Measurements from ENCODE around the gene GNB1L. TPM values are rescaled to one million over a fixed set of nuclear protein-coding genes. Genes with fewer than 3 reads are reported as not detected.

The GNB1L gene
- total RNA-seq, 1 donor from 2014 or later, result 3.0 TPM

DNA sequence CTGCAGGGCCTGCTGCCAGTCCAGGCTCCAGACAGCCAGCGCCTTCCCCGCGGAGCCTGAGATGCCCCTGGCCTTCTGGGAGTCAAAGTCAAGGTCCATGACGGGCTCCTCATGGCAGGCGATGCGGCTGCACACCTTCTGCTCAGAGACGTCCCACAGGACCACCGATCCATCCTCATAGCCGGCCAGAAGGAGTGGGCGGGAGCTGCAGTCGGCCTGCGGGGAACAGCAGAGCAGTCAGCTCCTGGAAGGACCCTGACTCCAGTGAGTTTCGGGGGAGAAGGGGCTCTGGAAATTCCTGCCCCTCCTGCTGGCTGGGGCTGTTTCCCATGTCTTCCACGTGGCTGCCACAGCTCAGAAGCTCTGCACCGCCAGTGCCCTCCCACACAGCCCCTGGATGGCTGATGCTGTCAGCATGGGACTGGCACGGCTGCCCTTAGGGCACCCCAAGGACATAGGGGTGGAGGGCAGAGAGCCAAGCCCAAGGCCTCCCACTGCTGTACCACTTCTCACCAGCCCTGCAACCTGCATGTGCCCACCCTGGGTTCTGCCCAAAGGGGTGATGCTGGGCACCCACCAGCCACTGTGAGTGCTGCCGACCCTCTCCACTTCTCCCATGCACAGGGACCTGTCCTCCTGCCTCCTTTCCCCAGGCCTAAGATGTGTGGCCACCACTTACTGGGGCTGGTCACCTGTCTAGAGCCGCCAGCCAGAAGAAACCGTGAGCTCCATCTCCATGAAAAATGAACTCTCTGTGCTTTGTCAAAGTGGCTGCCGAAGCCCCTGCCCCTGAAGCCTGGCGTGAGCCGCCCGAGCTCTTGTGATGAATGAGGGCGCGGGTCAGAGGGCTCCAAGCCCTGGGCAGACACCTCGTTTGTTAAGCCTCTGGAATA, 52.4 kb downstream of the GNB1L start:
- Histone ChIP-seq H3K4me2 (no peak overlapping the region), H4K20me1 (ENCODE audit: low read depth) (peaks cover 4% of the 10 kb centered on the region), H3K4me1 (no peaks in the 10 kb centered on the region), H3K79me2 (ENCODE audit: low read depth) (no peaks in the 10 kb centered on the region), H3F3A (ENCODE audit: low read depth) (no peaks in the 10 kb centered on the region), H3K36me3 (no peaks in the 10 kb centered on the region), H2AFZ (replicated peaks) (no peak overlapping the region), H3K9me3 (ENCODE audit: low read depth) (no peaks in the 10 kb centered on the region), H3K4me3 (no peak overlapping the region), H3K9ac (no peak overlapping the region), H3K27ac (no peak overlapping the region), H3K27me3 (no peaks in the 10 kb centered on the region)
- H3K36me3 Mint-ChIP-seq, result peaks cover 5% of the 10 kb centered on the region
- peaks cover 5% of the 10 kb centered on the region for H3K4me1 Mint-ChIP-seq
- H3K27me3 Mint-ChIP-seq (ENCODE audit: insufficient read depth, low read depth), result peaks cover 5% of the 10 kb centered on the region
- H3K4me3 Mint-ChIP-seq, result no peak overlapping the region
- no peak for TF ChIP-seq EZH2phosphoT487 (IDR thresholded peaks at IDR 0.05)
- no peak for TF ChIP-seq EZH2 (IDR thresholded peaks at IDR 0.05)
- TF ChIP-seq, protein P1, sequence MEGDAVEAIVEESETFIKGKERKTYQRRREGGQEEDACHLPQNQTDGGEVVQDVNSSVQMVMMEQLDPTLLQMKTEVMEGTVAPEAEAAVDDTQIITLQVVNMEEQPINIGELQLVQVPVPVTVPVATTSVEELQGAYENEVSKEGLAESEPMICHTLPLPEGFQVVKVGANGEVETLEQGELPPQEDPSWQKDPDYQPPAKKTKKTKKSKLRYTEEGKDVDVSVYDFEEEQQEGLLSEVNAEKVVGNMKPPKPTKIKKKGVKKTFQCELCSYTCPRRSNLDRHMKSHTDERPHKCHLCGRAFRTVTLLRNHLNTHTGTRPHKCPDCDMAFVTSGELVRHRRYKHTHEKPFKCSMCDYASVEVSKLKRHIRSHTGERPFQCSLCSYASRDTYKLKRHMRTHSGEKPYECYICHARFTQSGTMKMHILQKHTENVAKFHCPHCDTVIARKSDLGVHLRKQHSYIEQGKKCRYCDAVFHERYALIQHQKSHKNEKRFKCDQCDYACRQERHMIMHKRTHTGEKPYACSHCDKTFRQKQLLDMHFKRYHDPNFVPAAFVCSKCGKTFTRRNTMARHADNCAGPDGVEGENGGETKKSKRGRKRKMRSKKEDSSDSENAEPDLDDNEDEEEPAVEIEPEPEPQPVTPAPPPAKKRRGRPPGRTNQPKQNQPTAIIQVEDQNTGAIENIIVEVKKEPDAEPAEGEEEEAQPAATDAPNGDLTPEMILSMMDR (IDR thresholded peaks at IDR 0.05), result no peak
- H3K27ac Mint-ChIP-seq, result peak overlapping the region; percentile 15
- DNase-seq (ENCODE audit: low spot score), result no peak
- no peaks in the 10 kb centered on the region for H3K9me3 Mint-ChIP-seq

DNA sequence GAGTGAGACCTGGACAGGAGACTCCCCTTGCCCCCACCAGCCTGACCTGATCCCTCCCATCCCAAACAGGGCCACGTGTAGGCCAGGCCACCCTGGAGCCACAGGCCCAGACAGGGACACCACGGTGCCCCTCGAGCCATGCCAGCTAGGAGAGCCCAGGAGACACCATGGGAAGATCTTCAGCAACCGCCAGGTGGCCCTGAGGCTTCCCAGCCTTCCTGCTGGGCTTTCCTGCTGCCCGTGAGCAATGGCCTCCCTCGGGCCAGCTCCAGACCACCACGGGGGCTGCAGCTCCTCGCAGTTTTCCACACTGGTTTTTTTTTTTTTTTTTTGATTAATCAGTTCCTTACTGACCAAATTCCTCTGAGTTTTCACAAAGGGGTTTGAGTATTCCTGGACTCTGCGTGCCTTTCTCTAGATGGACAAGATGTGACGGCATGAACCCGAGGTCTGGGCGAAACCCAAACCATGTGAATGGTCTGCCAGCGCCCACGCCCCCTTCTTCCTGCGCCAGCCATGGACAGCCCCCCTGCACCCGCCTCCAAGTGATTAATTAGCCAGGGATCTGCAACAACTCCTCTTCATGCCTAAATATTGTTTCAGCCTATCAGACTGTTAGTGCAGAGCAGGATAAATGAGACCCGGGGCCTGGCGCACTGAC, 53.2 kb downstream of the GNB1L start:
- Histone ChIP-seq H3K36me3 (no peaks in the 10 kb centered on the region), H3K79me2 (ENCODE audit: low read depth) (no peaks in the 10 kb centered on the region), H3F3A (ENCODE audit: low read depth) (no peaks in the 10 kb centered on the region), H3K9ac (no peak overlapping the region), H3K4me2 (no peak overlapping the region), H3K4me1 (no peaks in the 10 kb centered on the region), H3K27ac (no peak overlapping the region), H3K27me3 (no peaks in the 10 kb centered on the region), H2AFZ (replicated peaks) (no peak overlapping the region), H3K9me3 (ENCODE audit: low read depth) (no peaks in the 10 kb centered on the region), H3K4me3 (no peak overlapping the region), H4K20me1 (ENCODE audit: low read depth) (peaks cover 4% of the 10 kb centered on the region)
- H3K27ac Mint-ChIP-seq, result no peak overlapping the region
- H3K4me1 Mint-ChIP-seq, result peaks cover 8% of the 10 kb centered on the region
- DNase-seq (ENCODE audit: low spot score), result no peak
- no peak overlapping the region for H3K4me3 Mint-ChIP-seq
- H3K27me3 Mint-ChIP-seq (ENCODE audit: insufficient read depth, low read depth), result peaks cover 5% of the 10 kb centered on the region
- H3K36me3 Mint-ChIP-seq, result peaks cover 5% of the 10 kb centered on the region
- no peaks in the 10 kb centered on the region for H3K9me3 Mint-ChIP-seq
- TF ChIP-seq EZH2phosphoT487 (IDR thresholded peaks at IDR 0.05), result no peak
- TF ChIP-seq, protein P1 (IDR thresholded peaks at IDR 0.05), result no peak
- TF ChIP-seq EZH2 (IDR thresholded peaks at IDR 0.05), result no peak

DNA sequence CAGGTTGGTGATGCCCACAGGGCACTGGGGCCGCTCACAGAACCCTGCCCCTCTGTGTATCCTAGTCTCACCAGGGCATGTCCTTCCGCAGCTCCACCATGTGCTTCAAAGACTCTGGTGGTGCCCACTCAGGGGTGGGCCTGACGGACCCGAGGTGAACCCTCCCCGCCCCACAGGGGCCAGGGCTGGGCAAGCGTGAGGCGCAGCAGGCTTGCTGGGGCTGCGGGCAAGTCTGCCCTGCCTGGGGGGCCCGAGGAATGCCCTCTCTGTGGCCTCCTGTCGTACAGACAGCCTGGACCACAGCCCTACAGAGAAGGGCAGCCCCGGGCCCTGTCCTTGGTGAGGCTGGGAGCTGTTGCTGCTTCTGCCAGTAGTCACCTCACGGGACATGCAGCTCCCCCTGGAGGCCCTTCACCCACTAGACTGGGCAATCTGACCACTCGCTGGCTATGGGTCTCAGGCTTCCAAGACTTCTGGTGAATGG, 53.9 kb downstream of the GNB1L start:
- Histone ChIP-seq H3K9me3 (ENCODE audit: low read depth) (no peaks in the 10 kb centered on the region), H2AFZ (replicated peaks) (no peak overlapping the region), H3K4me2 (no peak overlapping the region), H3K27ac (no peak overlapping the region), H3F3A (ENCODE audit: low read depth) (no peaks in the 10 kb centered on the region), H3K4me3 (no peak overlapping the region), H3K4me1 (no peaks in the 10 kb centered on the region), H3K27me3 (no peaks in the 10 kb centered on the region), H3K36me3 (no peaks in the 10 kb centered on the region), H4K20me1 (ENCODE audit: low read depth) (peaks cover 4% of the 10 kb centered on the region), H3K9ac (no peak overlapping the region), H3K79me2 (ENCODE audit: low read depth) (no peaks in the 10 kb centered on the region)
- TF ChIP-seq EZH2phosphoT487 (IDR thresholded peaks at IDR 0.05), result no peak
- no peak for TF ChIP-seq EZH2 (IDR thresholded peaks at IDR 0.05)
- TF ChIP-seq, protein P1 (IDR thresholded peaks at IDR 0.05), result peak; percentile 50
- H3K4me3 Mint-ChIP-seq, result no peak overlapping the region
- peaks cover 11% of the 10 kb centered on the region for H3K4me1 Mint-ChIP-seq
- peaks cover 5% of the 10 kb centered on the region for H3K36me3 Mint-ChIP-seq
- H3K27ac Mint-ChIP-seq, result no peak overlapping the region
- DNase-seq (ENCODE audit: low spot score), result peak; percentile 58
- no peaks in the 10 kb centered on the region for H3K9me3 Mint-ChIP-seq
- peaks cover 5% of the 10 kb centered on the region for H3K27me3 Mint-ChIP-seq (ENCODE audit: insufficient read depth, low read depth)

Data from neural progenitor cell (in vitro differentiated cells).